HG02588 (cell line): ENCODE results near the gene PRDM13.
"Not testable (repeated sequence)": the region's sequence is repeated elsewhere in the genome, so short reads cannot be mapped to it uniquely, and the experiment has no call there.

Source experiments
- ATAC-seq: cut with Tn5 transposase; IDR thresholded peaks from one replicate; pipeline ENCODE4 v1.9.1; 2021; ENCODE audit warnings: mild to moderate bottlenecking, moderate library complexity; ENCODE audit not compliant: unreplicated experiment

Gene PRDM13

DNA sequence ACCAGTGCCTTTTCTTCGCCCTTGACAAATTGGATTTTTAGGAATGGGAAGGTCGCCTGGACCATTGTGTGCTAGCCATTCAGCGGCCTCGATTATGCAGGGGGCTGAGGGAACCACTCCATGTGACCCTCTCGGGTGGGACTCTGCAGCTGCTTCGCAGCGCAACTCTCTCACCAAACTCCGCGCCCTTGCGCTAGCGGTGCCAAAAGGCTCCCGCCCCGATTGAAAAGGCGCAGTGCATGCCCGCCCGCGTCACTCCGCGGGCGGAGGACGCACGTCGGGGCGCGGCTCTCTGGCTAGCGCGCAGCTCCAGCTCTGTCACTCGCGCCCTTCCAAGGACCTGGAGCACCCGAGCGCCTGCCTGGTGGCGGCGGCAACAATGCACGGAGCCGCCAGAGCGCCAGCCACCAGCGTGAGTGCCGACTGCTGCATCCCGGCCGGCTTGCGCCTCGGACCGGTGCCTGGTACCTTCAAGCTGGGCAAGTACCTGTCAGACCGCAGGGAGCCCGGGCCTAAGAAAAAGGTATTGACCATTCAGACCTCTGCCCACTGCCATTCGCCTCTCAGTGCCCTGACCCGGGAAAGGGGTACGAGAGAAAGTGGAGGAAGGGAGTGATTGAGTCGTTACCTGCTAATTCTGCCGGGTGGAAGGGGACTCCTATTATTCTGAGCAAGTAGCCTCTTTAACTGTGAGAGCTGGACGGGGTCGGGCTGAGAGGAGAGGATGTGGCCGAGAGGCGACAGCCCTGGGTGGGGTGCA, at the start of gene PRDM13:
Gene PRDM13, plus strand, starts transcription at position 178 of the 760 bp plus-strand sequence. Its CDS starts 202 bp downstream, at position 380.
- no peak for ATAC-seq

DNA sequence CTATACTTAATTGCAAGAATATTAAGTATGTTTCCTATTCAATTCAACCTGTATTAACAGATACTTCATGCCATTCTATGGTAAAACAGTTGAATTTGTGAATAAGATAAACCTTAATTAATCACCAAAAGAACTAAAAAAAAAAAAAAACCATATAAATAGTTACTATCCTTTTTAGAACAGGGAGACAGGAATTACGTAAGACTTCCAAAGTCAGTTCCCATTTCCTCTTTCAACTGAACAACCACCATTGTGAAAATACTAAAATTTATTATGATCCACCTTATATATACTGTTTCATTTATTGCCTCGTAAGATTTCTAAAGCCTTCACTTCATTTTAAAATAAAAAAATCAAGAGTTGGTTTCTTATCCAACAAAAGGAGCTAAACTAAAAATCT, 47.6 kb upstream of the PRDM13 start:
- no peak for ATAC-seq

DNA sequence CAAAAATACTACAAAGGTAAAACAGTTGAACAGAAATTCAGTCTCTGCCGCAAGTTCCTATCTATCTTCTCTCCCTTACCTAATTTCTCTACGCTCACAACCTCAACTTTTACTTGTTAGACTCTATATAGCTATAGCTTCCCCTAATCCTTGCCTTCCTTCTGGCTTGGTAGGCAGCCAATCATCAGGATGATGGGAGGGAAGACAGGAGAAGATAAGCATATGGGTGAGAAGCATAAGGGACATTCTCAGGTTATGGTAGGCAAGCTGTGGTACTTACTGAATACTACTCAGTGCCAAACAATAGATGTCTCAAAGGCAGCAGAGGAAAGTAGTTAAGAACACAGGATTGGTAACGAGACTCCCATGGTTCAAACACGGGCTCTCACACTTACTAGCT, 46.0 kb upstream of the PRDM13 start:
- ATAC-seq, result no peak

DNA sequence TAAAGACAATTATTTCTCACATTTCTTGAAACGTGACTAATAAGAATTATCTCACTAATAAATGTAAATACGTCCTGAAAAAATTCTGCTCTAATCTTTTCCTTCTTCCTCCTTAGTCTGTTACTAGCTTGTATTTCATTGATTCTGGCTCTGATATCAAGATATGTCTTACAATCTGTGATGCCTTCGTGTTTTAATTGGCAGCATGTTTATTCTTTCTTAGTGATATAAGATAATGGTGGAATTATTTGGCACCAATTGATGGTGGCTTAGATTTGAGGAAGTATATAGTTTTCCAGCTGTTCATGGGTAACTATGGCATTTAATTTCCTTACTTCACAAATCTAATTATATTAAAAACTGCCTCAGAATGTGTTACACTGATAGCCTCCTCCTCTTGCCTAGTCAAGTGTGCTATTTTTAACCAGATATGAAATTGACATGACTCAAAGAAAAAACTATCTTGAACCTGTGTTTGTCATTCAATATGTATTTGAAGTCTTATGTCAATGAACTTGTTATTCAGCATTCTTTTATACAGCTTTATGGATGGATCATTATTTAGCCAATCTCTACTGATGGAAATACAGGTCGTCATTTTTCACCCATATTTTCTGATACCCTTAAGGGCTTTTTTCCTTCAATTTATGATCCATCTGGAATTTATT, 43.4 kb upstream of the PRDM13 start:
- no peak for ATAC-seq

DNA sequence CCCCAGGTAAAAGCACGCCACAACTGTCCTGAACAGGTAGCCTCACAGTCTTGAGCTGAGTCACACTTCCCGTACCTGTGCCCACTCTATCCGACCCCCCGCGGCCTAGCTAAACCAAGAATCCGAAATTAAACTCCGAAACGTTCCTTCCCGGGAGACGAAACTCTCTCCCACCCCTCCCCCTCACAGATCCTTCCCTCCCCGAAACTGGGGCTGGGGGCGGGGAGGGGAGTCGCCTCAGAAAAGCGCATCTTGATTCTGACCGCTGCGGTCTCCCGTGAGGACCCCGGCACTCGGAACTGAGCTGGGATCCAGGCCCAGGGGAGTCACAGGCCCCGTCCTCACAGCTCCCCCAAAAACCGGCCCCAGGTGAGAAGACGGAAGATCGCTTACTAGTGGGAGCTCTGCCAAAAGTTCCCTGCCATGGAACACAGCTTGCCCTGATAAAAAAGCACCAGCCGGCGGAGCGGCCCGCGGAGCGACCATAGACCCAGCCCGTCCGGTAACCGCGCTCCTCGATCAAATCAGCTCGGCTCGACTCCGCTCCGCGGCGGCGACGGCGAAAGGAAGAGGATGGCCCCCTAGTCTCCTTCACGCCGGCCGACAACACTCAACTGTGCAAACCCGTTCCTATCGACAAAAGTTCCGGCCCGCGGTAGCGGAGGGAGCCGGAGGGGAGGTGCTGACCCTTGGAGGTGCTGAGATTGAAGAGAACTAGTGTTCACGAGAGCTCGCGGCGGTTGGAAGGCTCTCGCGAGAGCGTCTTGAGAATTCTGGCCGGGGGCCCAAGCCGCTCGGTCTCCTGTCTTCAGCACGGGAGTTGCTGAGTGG, 38.3 kb upstream of the PRDM13 start, which contains the start of gene CCNC:
Gene CCNC, minus strand, starts transcription at position 558 of the 831 bp plus-strand sequence. Its CDS starts 133 bp downstream, at position 425.
- peak; percentile 98 for ATAC-seq

DNA sequence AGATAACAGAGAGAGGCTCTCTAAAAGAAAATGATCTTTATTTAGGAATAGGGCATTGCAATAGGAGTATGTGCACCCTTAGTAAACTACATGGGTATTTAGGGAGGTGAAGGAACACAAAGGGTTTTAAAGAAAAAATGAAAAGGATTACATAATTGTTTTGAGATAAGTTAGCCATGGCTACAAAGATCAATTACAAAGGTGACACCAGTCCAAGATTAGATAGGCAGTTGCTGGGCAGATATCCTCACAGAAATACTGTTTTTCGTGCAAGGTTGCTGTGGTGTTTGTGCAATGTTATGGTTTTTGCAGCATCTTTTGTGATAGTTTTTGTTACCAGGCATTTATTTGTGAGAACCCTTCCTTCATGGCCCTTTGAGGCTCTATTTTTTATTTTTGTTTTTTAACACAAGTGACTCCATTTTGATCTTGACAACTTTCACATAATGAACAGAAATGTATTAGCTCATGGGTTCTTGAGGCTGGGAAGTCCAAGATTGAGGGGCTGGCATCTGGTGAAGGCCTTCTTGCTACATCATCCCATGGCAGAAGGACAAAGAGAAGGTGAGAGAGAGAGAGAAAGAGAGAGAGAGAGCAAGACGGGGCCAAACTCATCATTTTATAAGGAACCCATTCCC, 32.5 kb upstream of the PRDM13 start:
- no peak for ATAC-seq

- no peak for ATAC-seq
Observed at GRCh38 chr6:99575544-99576227, 30.9 kb upstream of the PRDM13 start.

GRCh38 chr6:99579781-99580180, 26.9 kb upstream of the PRDM13 start:
- ATAC-seq, result no peak

GRCh38 chr6:99587792-99588191, 18.8 kb upstream of the PRDM13 start:
- no peak for ATAC-seq

DNA sequence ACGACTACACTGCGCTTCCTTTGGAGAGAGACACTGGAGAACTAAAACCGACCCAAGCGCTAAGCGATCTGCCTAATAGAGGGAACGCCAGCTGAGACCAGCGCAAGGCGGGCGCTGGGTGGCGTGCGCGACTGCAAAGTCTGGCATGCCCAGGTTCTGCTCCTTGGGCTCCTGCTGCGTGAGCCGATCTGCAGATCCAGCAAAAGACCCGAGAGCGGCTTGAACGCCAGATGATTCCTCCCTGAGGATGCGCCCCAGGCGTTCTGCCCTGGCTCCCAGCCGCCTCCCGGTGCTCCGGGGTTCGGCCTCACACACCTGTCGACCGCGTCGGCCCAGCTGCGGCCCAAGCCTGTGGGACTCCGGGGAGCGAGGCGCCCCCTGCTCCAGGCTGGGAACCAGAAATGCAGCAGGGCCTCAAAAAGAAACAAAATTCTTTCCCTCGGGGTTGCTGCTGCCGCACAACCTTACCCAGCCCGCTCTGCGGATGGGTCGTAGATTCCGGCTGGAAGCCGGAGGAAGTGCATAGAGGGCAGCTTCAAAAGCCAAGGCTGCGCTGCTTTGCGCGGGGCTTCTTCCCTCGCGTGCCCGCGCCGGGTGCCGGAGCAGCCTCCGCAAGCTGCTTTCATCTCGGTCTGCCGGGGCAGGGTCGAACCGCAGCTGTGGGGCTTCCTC, 17.9 kb upstream of the PRDM13 start:
- ATAC-seq, result peak; percentile 93

- ATAC-seq, result peak; percentile 24
Observed at GRCh38 chr6:99589290-99589672, 17.4 kb upstream of the PRDM13 start.

DNA sequence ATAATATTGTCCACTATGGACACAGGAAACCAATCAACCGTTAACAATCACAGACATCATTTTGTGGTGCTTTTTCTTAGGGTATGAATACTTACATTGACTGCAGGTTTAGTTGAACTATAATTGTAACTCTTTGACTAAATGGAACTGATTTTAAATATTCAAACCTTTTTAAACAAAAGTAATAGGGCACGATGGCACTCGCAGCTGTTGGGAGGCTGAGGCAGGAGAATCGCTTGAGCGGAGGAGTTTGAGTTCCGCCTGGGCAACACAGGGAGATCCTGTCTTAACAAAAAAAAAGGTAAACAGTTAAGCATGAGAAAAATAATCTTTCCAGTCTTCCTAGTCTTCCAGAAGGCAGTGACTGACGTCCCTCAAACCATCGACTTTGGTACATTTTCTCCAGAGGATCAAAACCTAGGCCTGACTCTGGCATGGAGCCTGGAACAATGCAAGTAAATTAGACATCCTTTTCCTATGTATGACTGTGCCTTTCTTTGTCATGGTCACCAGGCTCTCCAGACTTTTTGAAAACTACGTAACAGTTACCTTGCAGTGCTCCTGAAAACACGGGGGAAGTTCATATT, 16.6 kb upstream of the PRDM13 start:
- ATAC-seq, result no peak

GRCh38 chr6:99590728-99591672, 15.6 kb upstream of the PRDM13 start:
- ATAC-seq, result no peak

GRCh38 chr6:99591673-99592364, 14.8 kb upstream of the PRDM13 start:
- no peak for ATAC-seq

DNA sequence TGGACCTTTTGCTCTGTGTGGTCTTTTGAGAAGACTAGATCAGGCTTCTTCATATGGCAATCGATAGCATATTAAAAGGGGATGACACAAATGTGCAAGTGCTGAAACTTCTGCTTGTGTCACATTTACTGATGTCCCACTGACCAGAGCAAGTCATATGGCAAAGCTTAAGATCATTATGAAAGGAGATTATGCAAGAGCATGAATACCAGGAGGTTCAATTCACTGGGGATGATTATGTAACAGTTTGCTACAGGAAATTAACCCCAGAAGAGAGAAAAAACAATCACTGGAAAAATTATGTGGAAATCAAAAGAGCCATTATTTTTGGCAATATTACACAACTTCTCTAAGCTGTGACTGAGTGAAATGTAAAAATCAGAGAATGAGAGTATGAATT, 13.7 kb upstream of the PRDM13 start:
- ATAC-seq, result no peak

GRCh38 chr6:99594696-99595095, 11.9 kb upstream of the PRDM13 start:
- ATAC-seq, result not testable (repeated sequence)

- ATAC-seq, result peak; percentile 12
Observed at GRCh38 chr6:99602520-99603420, 3.9 kb upstream of the PRDM13 start.
